HFFc6 (cell line): Measurements from ENCODE around the gene DLG2. TPM values are rescaled to one million over a fixed set of nuclear protein-coding genes. Genes with fewer than 3 reads are reported as not detected.

ENCODE experiments used
- DNase-seq: peaks from one replicate; pipeline ENCODE4 v3.0.0-alpha.2; 2018
- H3K27ac Mint-ChIP-seq: 2 replicates; pipeline ENCODE4 v1.8.0; 2020; ENCODE audit warnings: mild to moderate bottlenecking, mixed read lengths
- H3K27me3 Mint-ChIP-seq: 2 replicates; pipeline ENCODE4 v1.8.0; 2021; ENCODE audit warnings: mild to moderate bottlenecking, moderate library complexity, mixed read lengths; ENCODE audit not compliant: insufficient read depth
- H3K36me3 Mint-ChIP-seq: 2 replicates; pipeline ENCODE4 v1.8.0; 2021; ENCODE audit warnings: low read depth, mixed read lengths
- H3K4me1 Mint-ChIP-seq: 2 replicates; pipeline ENCODE4 v1.8.0; 2020; ENCODE audit warnings: low read depth, mixed read lengths
- H3K4me3 Mint-ChIP-seq: 2 replicates; pipeline ENCODE4 v1.8.0; 2020; ENCODE audit warnings: mild to moderate bottlenecking, moderate library complexity, mixed read lengths
- H3K9me3 Mint-ChIP-seq: 2 replicates; pipeline ENCODE4 v1.8.0; 2020; ENCODE audit warnings: mild to moderate bottlenecking, mixed read lengths
- total RNA-seq, 6 experiments: library from RNA; stranded (reverse); fragmentation: NEBNext Ultra II Directional; extraction: Animal tissue kit (Norgen Biotek cat#: 25700); gene quantifications; 2 replicates in 1 of 6; 3 replicates in 5 of 6; pipeline ENCODE4 v1.2.3, GENCODE V29; 2021
- TF ChIP-seq, protein P1 (sequence below): fragments of 200-600 bp; sonication (generic); IDR thresholded peaks from 2 replicates; pipeline ENCODE4 v1.5.0; 2021; ENCODE audit warnings: antibody characterized with exemption, mild to moderate bottlenecking

The DLG2 gene
- total RNA-seq, 6 experiments from 2014 or later, result 0.39 to 1.00 (median 0.80) TPM; not detected in 1

DNA sequence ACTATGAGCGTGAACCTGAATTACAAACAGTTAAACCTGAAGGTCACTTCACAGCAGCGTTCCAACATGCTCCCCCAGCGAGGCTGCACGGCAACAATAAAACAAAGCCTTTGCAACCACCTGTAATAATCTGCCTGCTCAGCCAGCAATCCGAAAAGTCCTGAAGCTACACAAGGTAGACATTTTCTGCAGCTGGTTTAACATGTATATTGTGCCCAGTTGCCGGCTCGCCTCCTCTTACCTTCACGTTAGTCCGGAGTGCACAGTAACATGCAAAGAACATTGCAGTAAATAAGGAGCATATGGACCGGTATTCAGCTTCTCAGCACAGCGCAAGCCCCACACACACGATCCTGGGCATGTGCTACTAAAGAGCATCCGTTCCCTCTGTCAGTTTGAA is 704.3 kb downstream of the DLG2 start:
- Mint-ChIP-seq H3K4me1 (peaks cover 17% of the 10 kb centered on the region; the same call in 1 of the 2 replicates), H3K9me3 (no peaks in the 10 kb centered on the region), H3K4me3 (peak overlapping the region; percentile 66; the same call in 1 of the 2 replicates), H3K27me3 (peaks cover 15% of the 10 kb centered on the region; the same call in 1 of the 2 replicates), H3K36me3 (no peaks in the 10 kb centered on the region), H3K27ac (no peak overlapping the region)
- TF ChIP-seq, protein P1, sequence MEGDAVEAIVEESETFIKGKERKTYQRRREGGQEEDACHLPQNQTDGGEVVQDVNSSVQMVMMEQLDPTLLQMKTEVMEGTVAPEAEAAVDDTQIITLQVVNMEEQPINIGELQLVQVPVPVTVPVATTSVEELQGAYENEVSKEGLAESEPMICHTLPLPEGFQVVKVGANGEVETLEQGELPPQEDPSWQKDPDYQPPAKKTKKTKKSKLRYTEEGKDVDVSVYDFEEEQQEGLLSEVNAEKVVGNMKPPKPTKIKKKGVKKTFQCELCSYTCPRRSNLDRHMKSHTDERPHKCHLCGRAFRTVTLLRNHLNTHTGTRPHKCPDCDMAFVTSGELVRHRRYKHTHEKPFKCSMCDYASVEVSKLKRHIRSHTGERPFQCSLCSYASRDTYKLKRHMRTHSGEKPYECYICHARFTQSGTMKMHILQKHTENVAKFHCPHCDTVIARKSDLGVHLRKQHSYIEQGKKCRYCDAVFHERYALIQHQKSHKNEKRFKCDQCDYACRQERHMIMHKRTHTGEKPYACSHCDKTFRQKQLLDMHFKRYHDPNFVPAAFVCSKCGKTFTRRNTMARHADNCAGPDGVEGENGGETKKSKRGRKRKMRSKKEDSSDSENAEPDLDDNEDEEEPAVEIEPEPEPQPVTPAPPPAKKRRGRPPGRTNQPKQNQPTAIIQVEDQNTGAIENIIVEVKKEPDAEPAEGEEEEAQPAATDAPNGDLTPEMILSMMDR, result no peak
- no peak for DNase-seq

DNA sequence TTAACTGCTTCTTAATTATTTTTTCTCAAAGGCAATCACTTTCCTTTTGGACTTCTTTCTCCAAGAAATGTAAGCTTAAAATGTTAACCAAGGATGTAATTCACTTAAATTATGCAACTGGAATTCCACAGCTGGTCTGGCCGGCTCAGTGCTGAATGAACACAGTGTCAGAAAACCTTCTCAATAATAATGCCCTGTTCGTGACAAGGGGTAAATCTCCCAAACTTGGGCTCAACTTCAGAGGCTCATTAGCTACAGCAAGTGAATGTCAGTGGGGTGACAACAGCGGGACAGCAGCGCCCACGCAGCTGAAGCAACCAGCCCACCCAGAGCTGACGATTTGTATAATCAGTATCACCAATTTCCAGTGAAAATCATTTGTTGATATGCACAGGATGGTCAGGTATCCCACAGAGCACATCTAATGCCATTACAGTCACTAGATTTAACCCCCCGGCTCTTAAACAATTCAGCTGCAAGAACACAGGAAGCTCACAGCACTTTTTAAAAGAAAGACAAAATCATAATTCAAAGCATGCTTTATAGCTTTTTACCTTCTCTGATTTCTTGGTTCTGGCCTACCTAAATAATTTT is 704.8 kb downstream of the DLG2 start:
- H3K4me1 Mint-ChIP-seq, result peaks cover 17% of the 10 kb centered on the region; the same call in 1 of the 2 replicates
- TF ChIP-seq, protein P1, result no peak
- DNase-seq, result no peak
- H3K27ac Mint-ChIP-seq, result no peak overlapping the region
- peak overlapping the region; percentile 66; the same call in 1 of the 2 replicates for H3K4me3 Mint-ChIP-seq
- H3K9me3 Mint-ChIP-seq, result no peaks in the 10 kb centered on the region
- peaks cover 15% of the 10 kb centered on the region; the same call in 1 of the 2 replicates for H3K27me3 Mint-ChIP-seq
- H3K36me3 Mint-ChIP-seq, result no peaks in the 10 kb centered on the region

DNA sequence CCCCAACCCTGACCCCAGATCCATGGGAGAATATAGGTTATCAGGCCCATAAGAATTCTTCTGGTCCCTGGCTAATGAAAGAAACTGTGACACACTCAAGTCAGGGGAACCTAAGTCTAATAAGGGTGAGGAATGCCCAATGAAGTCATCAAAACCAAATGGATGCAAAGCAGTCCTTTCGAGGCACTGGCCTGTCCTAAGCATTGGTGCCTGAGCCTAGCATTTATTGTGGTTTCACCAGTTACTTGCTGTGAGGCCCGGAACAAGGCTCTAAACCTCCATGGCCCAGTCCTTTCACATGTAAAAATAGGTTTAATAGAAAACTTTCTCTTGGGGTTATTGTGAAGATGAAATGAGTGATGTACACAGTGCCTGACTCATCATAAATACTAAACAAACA is 712.6 kb downstream of the DLG2 start:
- Mint-ChIP-seq H3K4me3 (no peak overlapping the region), H3K4me1 (no peaks in the 10 kb centered on the region), H3K36me3 (no peaks in the 10 kb centered on the region), H3K9me3 (no peaks in the 10 kb centered on the region), H3K27me3 (no peaks in the 10 kb centered on the region), H3K27ac (no peak overlapping the region)
- TF ChIP-seq, protein P1, result no peak
- no peak for DNase-seq

DNA sequence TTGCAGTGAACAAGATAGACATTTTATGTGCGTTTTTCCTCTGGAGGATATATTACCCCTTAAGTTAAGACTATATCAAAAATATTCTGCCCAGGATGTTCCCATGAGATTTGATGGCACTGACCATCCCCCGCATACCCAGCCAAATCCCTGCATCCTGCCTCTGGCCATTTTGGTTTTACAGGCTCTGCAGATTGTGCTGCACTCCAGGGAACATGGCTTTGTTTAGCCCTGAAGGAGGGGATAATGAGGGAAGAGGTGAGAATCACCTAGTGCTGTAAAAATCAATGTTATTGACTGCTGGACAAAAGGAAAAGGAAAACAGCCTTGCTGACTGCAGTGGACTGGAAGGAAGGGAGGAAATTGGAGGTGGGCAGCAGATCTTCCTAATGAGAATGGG is 717.4 kb downstream of the DLG2 start:
- H3K27me3 Mint-ChIP-seq, result no peaks in the 10 kb centered on the region
- H3K4me3 Mint-ChIP-seq, result no peak overlapping the region
- peaks cover 6% of the 10 kb centered on the region; the same call in 1 of the 2 replicates for H3K4me1 Mint-ChIP-seq
- no peaks in the 10 kb centered on the region for H3K36me3 Mint-ChIP-seq
- no peak overlapping the region for H3K27ac Mint-ChIP-seq
- TF ChIP-seq, protein P1, result no peak
- no peaks in the 10 kb centered on the region; the same call in 1 of the 2 replicates for H3K9me3 Mint-ChIP-seq
- DNase-seq, result no peak

DNA sequence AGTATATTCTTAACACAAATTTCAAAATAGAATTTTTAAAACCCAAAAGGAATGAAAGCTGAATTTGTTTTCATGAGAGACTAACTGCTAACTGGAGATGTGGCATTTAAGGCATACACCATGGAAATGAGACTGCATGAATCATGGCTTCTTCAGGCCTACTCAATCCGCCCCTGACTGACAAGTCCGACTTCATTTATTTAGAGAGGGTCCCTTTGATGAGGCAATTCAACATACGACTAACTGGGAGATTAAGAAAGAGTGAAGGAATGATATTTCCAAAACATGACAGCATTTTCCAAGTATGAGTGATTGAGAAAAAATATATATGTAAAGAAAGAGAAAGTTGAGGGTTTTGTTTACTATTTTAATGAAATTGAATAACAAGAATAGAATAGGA is 720.1 kb downstream of the DLG2 start:
- H3K27ac Mint-ChIP-seq, result no peak overlapping the region
- DNase-seq, result no peak
- TF ChIP-seq, protein P1, result no peak
- no peaks in the 10 kb centered on the region; the same call in 1 of the 2 replicates for H3K9me3 Mint-ChIP-seq
- H3K4me3 Mint-ChIP-seq, result no peak overlapping the region; the same call in 1 of the 2 replicates
- peaks cover 8% of the 10 kb centered on the region; the same call in 1 of the 2 replicates for H3K4me1 Mint-ChIP-seq
- H3K36me3 Mint-ChIP-seq, result no peaks in the 10 kb centered on the region
- no peaks in the 10 kb centered on the region for H3K27me3 Mint-ChIP-seq
